ENCODE data around the gene PPP2R5D.

PPP2R5D gene

DNA sequence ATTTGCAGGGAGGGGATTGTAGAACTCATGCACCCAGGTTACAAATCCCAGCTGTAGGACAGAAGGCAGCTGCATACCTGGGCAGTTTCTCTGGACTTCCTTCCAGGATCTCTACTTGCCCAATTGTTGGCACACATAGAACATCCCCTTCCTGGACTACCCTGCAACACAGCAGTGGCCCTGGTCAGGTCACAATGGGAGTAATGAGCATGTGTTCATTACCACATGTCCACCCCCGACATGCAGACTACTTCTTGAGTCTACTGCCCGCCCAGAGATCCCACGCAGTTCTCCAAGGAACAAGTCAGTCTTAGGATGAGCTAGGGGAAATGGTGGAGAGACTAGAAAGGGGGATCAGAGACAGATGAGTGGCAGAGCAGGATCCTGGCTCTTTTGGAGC lies 10.4 kb upstream of the PPP2R5D start:
- Histone ChIP-seq H3K9ac (ENCODE audit: low read depth, low read length) (no peak overlapping the region), H4K20me1 (ENCODE audit: insufficient read depth, low read length) (peaks cover 8% of the 10 kb centered on the region; the same call in 1 of the 2 replicates), H3K4me3 (ENCODE audit: low read depth in 1 of 2, low read length in 2 of 2) (no peak overlapping the region), H3K4me1 (ENCODE audit: insufficient read depth, low read length) (peaks cover 21% of the 10 kb centered on the region), H3K27ac (ENCODE audit: low read length) (no peak overlapping the region), H3K9me3 (ENCODE audit: insufficient read depth, low read length, severe bottlenecking) (no peaks in the 10 kb centered on the region), H3K4me2 (ENCODE audit: insufficient read depth, low read length) (no peak overlapping the region), H3K36me3 (ENCODE audit: insufficient read depth, low read length) (peaks cover 18% of the 10 kb centered on the region), H2AFZ (ENCODE audit: low read depth, low read length) (no peak overlapping the region), H3K79me2 (ENCODE audit: insufficient read depth, low read length) (peaks cover 21% of the 10 kb centered on the region), H3K27me3 (ENCODE audit: insufficient read depth, low read length, poor library complexity) (no peaks in the 10 kb centered on the region)
- ATAC-seq (ENCODE audit: insufficient read depth, low read depth) (no peak), DNase-seq (no peak)
- TF ChIP-seq, protein P1, sequence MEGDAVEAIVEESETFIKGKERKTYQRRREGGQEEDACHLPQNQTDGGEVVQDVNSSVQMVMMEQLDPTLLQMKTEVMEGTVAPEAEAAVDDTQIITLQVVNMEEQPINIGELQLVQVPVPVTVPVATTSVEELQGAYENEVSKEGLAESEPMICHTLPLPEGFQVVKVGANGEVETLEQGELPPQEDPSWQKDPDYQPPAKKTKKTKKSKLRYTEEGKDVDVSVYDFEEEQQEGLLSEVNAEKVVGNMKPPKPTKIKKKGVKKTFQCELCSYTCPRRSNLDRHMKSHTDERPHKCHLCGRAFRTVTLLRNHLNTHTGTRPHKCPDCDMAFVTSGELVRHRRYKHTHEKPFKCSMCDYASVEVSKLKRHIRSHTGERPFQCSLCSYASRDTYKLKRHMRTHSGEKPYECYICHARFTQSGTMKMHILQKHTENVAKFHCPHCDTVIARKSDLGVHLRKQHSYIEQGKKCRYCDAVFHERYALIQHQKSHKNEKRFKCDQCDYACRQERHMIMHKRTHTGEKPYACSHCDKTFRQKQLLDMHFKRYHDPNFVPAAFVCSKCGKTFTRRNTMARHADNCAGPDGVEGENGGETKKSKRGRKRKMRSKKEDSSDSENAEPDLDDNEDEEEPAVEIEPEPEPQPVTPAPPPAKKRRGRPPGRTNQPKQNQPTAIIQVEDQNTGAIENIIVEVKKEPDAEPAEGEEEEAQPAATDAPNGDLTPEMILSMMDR (IDR thresholded peaks at IDR 0.05; ENCODE audit: borderline replicate concordance, extremely low read depth, low read length, poor library complexity, severe bottlenecking) = no peak
- no peak for TF ChIP-seq EZH2 (IDR thresholded peaks at IDR 0.05; ENCODE audit: borderline replicate concordance, low read depth, low read length, severe bottlenecking)

DNA sequence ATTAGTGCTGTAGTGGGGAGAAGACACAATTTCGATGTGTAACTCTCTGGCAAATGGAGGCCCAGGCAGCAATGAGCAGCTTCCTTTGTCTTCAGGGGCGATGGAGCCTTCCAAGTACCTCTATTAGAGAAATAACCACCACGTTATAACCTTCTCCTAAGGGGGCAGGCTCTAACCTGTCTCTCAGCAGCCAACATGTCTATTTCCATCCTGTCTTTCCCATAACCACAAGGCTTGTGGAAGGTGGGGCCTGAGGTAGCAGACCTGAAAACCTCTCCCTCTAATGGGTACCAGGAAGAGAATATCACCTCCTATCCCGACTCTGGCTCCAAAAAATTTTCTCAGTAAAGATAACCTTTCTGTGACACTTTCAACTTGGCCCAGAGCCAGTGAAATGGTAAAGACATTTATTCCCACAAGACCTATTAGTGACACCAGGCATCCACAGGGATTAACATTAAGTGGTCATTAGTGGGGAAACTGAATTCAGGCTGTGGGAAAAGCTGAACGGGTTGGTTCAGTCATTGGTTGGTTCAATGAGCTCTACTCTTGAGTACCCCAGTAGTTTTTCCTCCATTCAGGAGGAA lies 9.4 kb upstream of the PPP2R5D start:
- no peak overlapping the region for H3K4me3 ChIP-seq (ENCODE audit: low read depth in 1 of 2, low read length in 2 of 2)
- peaks cover 8% of the 10 kb centered on the region; the same call in 1 of the 2 replicates for H4K20me1 ChIP-seq (ENCODE audit: insufficient read depth, low read length)
- no peak overlapping the region for H3K27ac ChIP-seq (ENCODE audit: low read length)
- no peak overlapping the region for H2AFZ ChIP-seq (ENCODE audit: low read depth, low read length)
- no peak for DNase-seq
- TF ChIP-seq EZH2 (IDR thresholded peaks at IDR 0.05; ENCODE audit: borderline replicate concordance, low read depth, low read length, severe bottlenecking) = no peak
- TF ChIP-seq, protein P1 (IDR thresholded peaks at IDR 0.05; ENCODE audit: borderline replicate concordance, extremely low read depth, low read length, poor library complexity, severe bottlenecking) = no peak
- no peak overlapping the region for H3K9ac ChIP-seq (ENCODE audit: low read depth, low read length)
- no peak overlapping the region for H3K4me2 ChIP-seq (ENCODE audit: insufficient read depth, low read length)
- no peaks in the 10 kb centered on the region for H3K9me3 ChIP-seq (ENCODE audit: insufficient read depth, low read length, severe bottlenecking)
- peaks cover 29% of the 10 kb centered on the region for H3K4me1 ChIP-seq (ENCODE audit: insufficient read depth, low read length)
- H3K27me3 ChIP-seq (ENCODE audit: insufficient read depth, low read length, poor library complexity) = no peaks in the 10 kb centered on the region
- H3K79me2 ChIP-seq (ENCODE audit: insufficient read depth, low read length) = peaks cover 32% of the 10 kb centered on the region
- peaks cover 11% of the 10 kb centered on the region for H3K36me3 ChIP-seq (ENCODE audit: insufficient read depth, low read length)
- ATAC-seq (ENCODE audit: insufficient read depth, low read depth) = no peak

DNA sequence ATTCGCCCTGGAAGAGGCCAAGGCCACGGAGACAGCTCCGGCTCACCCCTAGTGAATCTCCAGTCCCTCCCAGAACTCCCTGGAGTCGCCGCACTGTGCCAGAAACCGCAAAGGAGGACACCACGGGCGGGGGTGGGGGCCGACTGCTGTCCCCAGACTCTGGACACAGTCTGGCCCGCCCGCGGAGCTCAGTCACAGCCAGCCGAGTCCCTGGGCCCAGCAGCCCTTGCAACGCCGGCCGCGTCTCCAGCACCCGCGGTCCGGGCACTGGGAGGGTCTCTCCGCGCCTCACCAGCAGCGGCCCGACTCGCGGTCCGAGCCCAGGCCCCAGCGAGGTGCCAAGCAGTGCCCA lies 5.9 kb upstream of the PPP2R5D start:
- Histone ChIP-seq H3K79me2 (ENCODE audit: insufficient read depth, low read length) (peaks cover 35% of the 10 kb centered on the region), H3K4me3 (ENCODE audit: low read depth in 1 of 2, low read length in 2 of 2) (peak overlapping the region; percentile 92 to 96), H3K4me1 (ENCODE audit: insufficient read depth, low read length) (peaks cover 37% of the 10 kb centered on the region), H2AFZ (ENCODE audit: low read depth, low read length) (peak overlapping the region; percentile 87), H3K27ac (ENCODE audit: low read length) (peak overlapping the region; percentile 87), H4K20me1 (ENCODE audit: insufficient read depth, low read length) (peaks cover 6% of the 10 kb centered on the region; the same call in 1 of the 2 replicates), H3K36me3 (ENCODE audit: insufficient read depth, low read length) (peaks cover 7% of the 10 kb centered on the region), H3K9ac (ENCODE audit: low read depth, low read length) (peak overlapping the region; percentile 93), H3K27me3 (ENCODE audit: insufficient read depth, low read length, poor library complexity) (no peaks in the 10 kb centered on the region), H3K4me2 (ENCODE audit: insufficient read depth, low read length) (peak overlapping the region; percentile 79), H3K9me3 (ENCODE audit: insufficient read depth, low read length, severe bottlenecking) (no peaks in the 10 kb centered on the region)
- ATAC-seq (ENCODE audit: insufficient read depth, low read depth) (no peak), DNase-seq (peak; percentile 20)
- TF ChIP-seq EZH2 (IDR thresholded peaks at IDR 0.05; ENCODE audit: borderline replicate concordance, low read depth, low read length, severe bottlenecking) = no peak
- TF ChIP-seq, protein P1 (IDR thresholded peaks at IDR 0.05; ENCODE audit: borderline replicate concordance, extremely low read depth, low read length, poor library complexity, severe bottlenecking) = no peak

Measured in DND-41 (cell line).